ENCODE results near the gene MPHOSPH6.

Gene MPHOSPH6

GRCh38 chr16:82113741-82114140 is 56.3 kb downstream of the MPHOSPH6 start:
- DNase-seq = peak; percentile 48 to 84

- peak in 1 of 2 donors; percentile 9 for DNase-seq
These were observed 58.1 kb downstream of the MPHOSPH6 start for GRCh38 chr16:82111944-82112343.

GRCh38 chr16:82109266-82109665 is 60.8 kb downstream of the MPHOSPH6 start:
- DNase-seq = peak; percentile 38 to 87

- DNase-seq = no peak
These were observed 61.2 kb downstream of the MPHOSPH6 start for GRCh38 chr16:82108774-82109173.

GRCh38 chr16:82108100-82108499 is 61.9 kb downstream of the MPHOSPH6 start:
- DNase-seq = no peak

GRCh38 chr16:82105107-82105506 is 64.9 kb downstream of the MPHOSPH6 start:
- no peak for DNase-seq

Measured in inflammatory macrophage treated with lipopolysaccharide for 1 hour (primary cell).